Trophoblast cell (in vitro differentiated cells and primary cell): ENCODE results near the gene ZNF107.

Experiments
- DNase-seq, 2 donors: peaks; one replicate each; pipeline ENCODE4 v3.0.0-alpha.2; 2016
- H2AFZ ChIP-seq: 2 replicates; pipeline ENCODE4 v1.6.1; 2013; ENCODE audit warnings: low read length, moderate library complexity, mild to moderate bottlenecking; ENCODE audit not compliant: insufficient read depth, poor library complexity
- H2AK5ac ChIP-seq: 2 replicates; pipeline ENCODE4 v1.6.1; 2013; ENCODE audit warnings: mild to moderate bottlenecking, low read length
- H2BK120ac ChIP-seq: 2 replicates; pipeline ENCODE4 v1.6.1; 2013; ENCODE audit warnings: low read length, mild to moderate bottlenecking, moderate library complexity; ENCODE audit not compliant: insufficient read depth, poor library complexity
- H2BK12ac ChIP-seq: 2 replicates; pipeline ENCODE4 v1.6.1; 2013; ENCODE audit warnings: mild to moderate bottlenecking, low read length, moderate library complexity
- H2BK5ac ChIP-seq: 2 replicates; pipeline ENCODE4 v1.6.1; 2013; ENCODE audit warnings: low read length, low read depth, moderate library complexity, mild to moderate bottlenecking; ENCODE audit not compliant: poor library complexity
- H3K14ac ChIP-seq: 2 replicates; pipeline ENCODE4 v1.6.1; 2013; ENCODE audit warnings: mild to moderate bottlenecking, low read length
- H3K18ac ChIP-seq: 2 replicates; pipeline ENCODE4 v1.6.1; 2013; ENCODE audit warnings: mild to moderate bottlenecking, low read length
- H3K23ac ChIP-seq: 2 replicates; pipeline ENCODE4 v1.6.1; 2013; ENCODE audit warnings: low read length
- H3K27ac ChIP-seq: 2 replicates; pipeline ENCODE4 v1.5.1; 2013; ENCODE audit warnings: low read depth, mild to moderate bottlenecking, inconsistent platforms, low read length, moderate library complexity
- H3K27me3 ChIP-seq: 2 replicates; pipeline ENCODE4 v1.6.1; 2013; ENCODE audit warnings: inconsistent platforms, mild to moderate bottlenecking, low read length, moderate library complexity; ENCODE audit not compliant: insufficient read depth
- H3K36me3 ChIP-seq, 2 experiments: 1 replicate in 1 of 2; 2 replicates in 1 of 2; pipeline ENCODE4 v1.6.1; 2013; ENCODE audit warnings: low read length in 2 of 2, mild to moderate bottlenecking in 2 of 2, moderate library complexity in 1 of 2; ENCODE audit not compliant: insufficient read depth in 2 of 2, control insufficient read depth in 1 of 2
- H3K4ac ChIP-seq: 2 replicates; pipeline ENCODE4 v1.6.1; 2013; ENCODE audit warnings: low read depth, mild to moderate bottlenecking, low read length, moderate library complexity
- H3K4me1 ChIP-seq, 2 experiments: 1 replicate in 1 of 2; 2 replicates in 1 of 2; pipeline ENCODE4 v1.6.1; 2013; ENCODE audit warnings: low read length in 2 of 2, mild to moderate bottlenecking in 2 of 2, moderate library complexity in 1 of 2; ENCODE audit not compliant: insufficient read depth in 2 of 2, control insufficient read depth in 1 of 2
- H3K4me2 ChIP-seq: 2 replicates; pipeline ENCODE4 v1.6.1; 2013; ENCODE audit warnings: inconsistent platforms, mild to moderate bottlenecking, low read length, moderate library complexity
- H3K4me3 ChIP-seq: 2 replicates; pipeline ENCODE4 v1.5.1; 2013; ENCODE audit warnings: mild to moderate bottlenecking, low read depth, low read length, inconsistent platforms
- H3K79me1 ChIP-seq: one replicate; pipeline ENCODE4 v1.6.1; 2013; ENCODE audit warnings: low read length
- H3K79me2 ChIP-seq: 2 replicates; pipeline ENCODE4 v1.6.1; 2013; ENCODE audit warnings: low read length, mild to moderate bottlenecking; ENCODE audit not compliant: control insufficient read depth, insufficient read depth, poor library complexity
- H3K9ac ChIP-seq: 2 replicates; pipeline ENCODE4 v1.6.1; 2013; ENCODE audit warnings: mild to moderate bottlenecking, low read length
- H3K9me3 ChIP-seq: 2 replicates; pipeline ENCODE4 v1.6.1; 2013; ENCODE audit warnings: low read depth, mild to moderate bottlenecking, control low read depth, inconsistent platforms, low read length; ENCODE audit not compliant: insufficient read depth
- H4K12ac ChIP-seq: 2 replicates; pipeline ENCODE4 v1.6.1; 2013; ENCODE audit warnings: low read depth, mild to moderate bottlenecking, low read length, moderate library complexity
- H4K8ac ChIP-seq: 2 replicates; pipeline ENCODE4 v1.6.1; 2013; ENCODE audit warnings: low read depth, mild to moderate bottlenecking, low read length, moderate library complexity
- H4K91ac ChIP-seq: one replicate; pipeline ENCODE4 v1.6.1; 2013; ENCODE audit warnings: low read depth, mild to moderate bottlenecking, low read length, moderate library complexity
- WGBS: extraction: QIAGEN DNeasy Blood & Tissue Kit; methylation state at CpG from one replicate; pipeline ENCODE4 v1.1.7; 2013; ENCODE audit warnings: missing lambda C conversion rate; ENCODE audit not compliant: insufficient read length, insufficient coverage; ENCODE audit errors: extremely low coverage; 5-methylcytosine and 5-hydroxymethylcytosine counted together

ZNF107 gene

GRCh38 chr7:64685741-64686140 lies 19.8 kb downstream of the ZNF107 start:
- H3K4ac ChIP-seq: peak overlapping the region; percentile 65
- peak overlapping the region; percentile 60 for H2AK5ac ChIP-seq
- H3K4me1 ChIP-seq: peaks cover 29 to 32% of the 10 kb centered on the region in 2 experiments
- peak overlapping the region; percentile 86 for H2BK12ac ChIP-seq
- H4K8ac ChIP-seq: peak overlapping the region; percentile 86
- H3K27me3 ChIP-seq: no peaks in the 10 kb centered on the region
- peaks cover 6% of the 10 kb centered on the region for H3K79me2 ChIP-seq
- peaks cover 18% of the 10 kb centered on the region for H3K79me1 ChIP-seq
- H3K4me2 ChIP-seq: peak overlapping the region; percentile 33
- H3K9ac ChIP-seq: no peak overlapping the region
- H3K36me3 ChIP-seq: peaks cover 21 to 46% of the 10 kb centered on the region in 2 experiments
- DNase-seq: peak; percentile 79 to 88
- H3K18ac ChIP-seq: peak overlapping the region; percentile 70
- H4K91ac ChIP-seq: peak overlapping the region; percentile 96
- H3K4me3 ChIP-seq: no peak overlapping the region
- no peak overlapping the region for H3K23ac ChIP-seq
- no CpG with 5 or more reads among the region's 3 CpGs for WGBS
- no peak overlapping the region for H4K12ac ChIP-seq
- H3K9me3 ChIP-seq: peaks cover 2% of the 10 kb centered on the region
- peak overlapping the region; percentile 96 for H3K27ac ChIP-seq
- H2BK120ac ChIP-seq: peak overlapping the region; percentile 86
- peak overlapping the region; percentile 85 for H3K14ac ChIP-seq
- H2BK5ac ChIP-seq: peak overlapping the region; percentile 95
- no peak overlapping the region for H2AFZ ChIP-seq

- Histone ChIP-seq H4K91ac (peak overlapping the region; percentile 96), H3K18ac (peak overlapping the region; percentile 70), H3K9ac (no peak overlapping the region), H2BK120ac (peak overlapping the region; percentile 96), H2BK12ac (peak overlapping the region; percentile 86), H4K8ac (peak overlapping the region; percentile 86), H3K14ac (peak overlapping the region; percentile 85), H3K23ac (no peak overlapping the region), H3K79me1 (peaks cover 18% of the 10 kb centered on the region), H3K9me3 (no peaks in the 10 kb centered on the region), H3K36me3 (peaks cover 17 to 38% of the 10 kb centered on the region in 2 experiments), H3K4me1 (peaks cover 28 to 33% of the 10 kb centered on the region in 2 experiments), H2AFZ (no peak overlapping the region), H3K4ac (peak overlapping the region; percentile 65), H3K79me2 (peaks cover 7% of the 10 kb centered on the region), H3K27me3 (no peaks in the 10 kb centered on the region), H3K27ac (peak overlapping the region; percentile 96), H3K4me2 (no peak overlapping the region), H2AK5ac (peak overlapping the region; percentile 45), H3K4me3 (no peak overlapping the region), H4K12ac (no peak overlapping the region), H2BK5ac (peak overlapping the region; percentile 95)
- DNase-seq: peak; percentile 87 to 98
- WGBS: no CpG with 5 or more reads among the region's 10 CpGs
Observed at GRCh38 chr7:64686493-64687184, 20.7 kb downstream of the ZNF107 start.

GRCh38 chr7:64687249-64687648 lies 21.3 kb downstream of the ZNF107 start:
- Histone ChIP-seq H4K91ac (peak overlapping the region; percentile 95), H2AFZ (peak overlapping the region; percentile 62), H4K12ac (no peak overlapping the region), H3K4ac (peak overlapping the region; percentile 98), H3K27me3 (no peaks in the 10 kb centered on the region), H3K79me1 (peaks cover 18% of the 10 kb centered on the region), H2BK120ac (peak overlapping the region; percentile 96), H3K23ac (no peak overlapping the region), H2AK5ac (peak overlapping the region; percentile 94), H2BK5ac (peak overlapping the region; percentile 90), H3K4me3 (no peak overlapping the region), H3K36me3 (peaks cover 17 to 33% of the 10 kb centered on the region in 2 experiments), H3K9ac (no peak overlapping the region), H3K18ac (peak overlapping the region; percentile 95), H3K9me3 (no peaks in the 10 kb centered on the region), H3K79me2 (peaks cover 7% of the 10 kb centered on the region), H3K27ac (peak overlapping the region; percentile 96), H3K14ac (peak overlapping the region; percentile 97), H2BK12ac (peak overlapping the region; percentile 96), H3K4me1 (peaks cover 28 to 33% of the 10 kb centered on the region in 2 experiments), H4K8ac (peak overlapping the region; percentile 84), H3K4me2 (no peak overlapping the region)
- whole genome bisulfite sequencing: no CpG with 5 or more reads among the region's 1 CpG
- DNase-seq: no peak

- H3K79me2 ChIP-seq: peaks cover 7% of the 10 kb centered on the region
- no CpG with 5 or more reads among the region's 2 CpGs for WGBS
- peaks cover 24 to 33% of the 10 kb centered on the region in 2 experiments for H3K4me1 ChIP-seq
- H3K79me1 ChIP-seq: peaks cover 18% of the 10 kb centered on the region
- no peaks in the 10 kb centered on the region for H3K9me3 ChIP-seq
- no peak overlapping the region for H2BK5ac ChIP-seq
- H2BK120ac ChIP-seq: peak overlapping the region; percentile 24
- no peak overlapping the region for H4K12ac ChIP-seq
- H2AK5ac ChIP-seq: no peak overlapping the region
- no peak overlapping the region for H3K9ac ChIP-seq
- H2AFZ ChIP-seq: no peak overlapping the region
- no peaks in the 10 kb centered on the region for H3K27me3 ChIP-seq
- no peak overlapping the region for H3K14ac ChIP-seq
- no peak overlapping the region for H3K23ac ChIP-seq
- no peak overlapping the region for H2BK12ac ChIP-seq
- no peak overlapping the region for H3K4me2 ChIP-seq
- H4K91ac ChIP-seq: no peak overlapping the region
- H3K4me3 ChIP-seq: no peak overlapping the region
- no peak for DNase-seq
- H4K8ac ChIP-seq: no peak overlapping the region
- H3K18ac ChIP-seq: no peak overlapping the region
- peak overlapping the region; percentile 93 for H3K27ac ChIP-seq
- H3K4ac ChIP-seq: no peak overlapping the region
- H3K36me3 ChIP-seq: peaks cover 16 to 21% of the 10 kb centered on the region in 2 experiments
Observed at GRCh38 chr7:64688988-64689387, 23.1 kb downstream of the ZNF107 start.
